Measurements from ENCODE around the gene PLGRKT. TPM values are rescaled to one million over a fixed set of nuclear protein-coding genes. Genes with fewer than 3 reads are reported as not detected.

The PLGRKT gene
- total and polyA plus RNA-seq, 5 experiments from 2014 or later, result 19.0 to 60.3 (median 45.2) TPM

DNA sequence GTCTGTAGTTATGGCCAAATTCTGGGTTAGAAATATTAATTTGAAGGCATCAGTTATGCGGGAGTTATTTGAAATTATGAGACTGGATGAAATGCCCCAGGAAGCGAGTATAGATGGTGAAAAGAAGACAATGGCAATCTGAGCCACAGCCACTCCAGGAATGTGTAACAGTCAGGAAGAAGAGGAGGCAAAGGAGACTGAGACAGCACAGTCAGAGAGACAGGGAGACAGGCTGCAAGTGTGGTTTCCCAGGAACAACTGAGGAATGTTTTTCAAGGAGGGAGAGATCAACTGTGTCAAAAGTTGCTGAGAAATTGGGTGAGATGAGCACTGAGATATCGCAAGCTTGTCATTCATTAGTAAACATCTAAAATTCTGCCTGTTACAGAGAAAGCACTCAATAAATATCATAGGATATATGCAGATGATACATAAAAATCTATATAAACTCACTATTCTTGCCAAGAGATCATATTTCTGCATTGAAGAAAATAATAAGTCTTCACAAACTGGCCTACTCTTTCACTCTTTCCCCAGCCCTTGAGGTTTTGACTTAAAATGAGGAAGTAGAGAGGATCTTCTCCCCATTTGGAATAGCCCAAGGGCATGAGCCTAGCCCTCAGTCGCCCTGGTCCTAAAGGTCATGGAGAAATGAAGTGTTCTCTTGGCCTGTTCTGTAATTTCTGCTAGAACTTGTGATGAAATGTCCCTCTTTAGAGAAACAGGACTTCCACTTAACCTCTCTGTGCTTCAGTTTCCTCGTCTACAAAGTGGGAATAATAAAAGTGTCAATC lies 49.5 kb downstream of the PLGRKT start:
- POLR2A ChIA-PET, result no interaction called here

DNA sequence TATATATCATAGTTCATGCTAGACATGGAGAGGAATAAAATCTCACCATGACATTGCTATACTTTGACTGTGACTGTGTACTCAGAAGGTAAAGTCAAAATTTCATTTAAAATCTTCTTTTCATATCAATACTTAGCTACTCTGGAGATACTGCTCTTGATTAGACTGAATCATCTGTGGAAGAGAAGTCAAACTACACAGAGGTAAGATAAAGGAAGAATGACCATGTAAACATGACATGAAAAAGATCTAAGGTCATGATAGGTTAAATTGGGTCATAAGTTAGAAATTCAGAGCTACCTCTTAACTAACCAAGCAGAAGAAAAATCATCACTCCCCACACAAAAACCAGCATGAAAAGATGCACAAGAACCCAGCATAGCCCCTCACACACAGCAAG lies 53.3 kb downstream of the PLGRKT start:
- Mint-ChIP-seq H3K4me1 (peaks cover 11 to 25% (median 23%) of the 10 kb centered on the region in 4 donors), H3K27me3 (no peaks in the 10 kb centered on the region), H3K4me3 (no peak overlapping the region), H3K36me3 (peaks cover 12 to 27% (median 15%) of the 10 kb centered on the region in 3 donors), H3K9me3 (no peaks in the 10 kb centered on the region), H3K27ac (peak overlapping the region in 4 of 10 donors; percentile 1 to 34 (median 16))
- no peak for ATAC-seq
- POLR2A ChIA-PET, result no interaction called here
- no peak for DNase-seq

More for the DNA sequence above, 49.5 kb downstream of the PLGRKT start:
- Mint-ChIP-seq H3K27ac (peak overlapping the region in 3 of 10 donors; percentile 14 to 33 (median 27)), H3K27me3 (no peaks in the 10 kb centered on the region), H3K4me3 (no peak overlapping the region), H3K9me3 (no peaks in the 10 kb centered on the region), H3K36me3 (peaks cover 0 to 3% (median 0%) of the 10 kb centered on the region in 3 donors), H3K4me1 (peaks cover 15 to 29% (median 22%) of the 10 kb centered on the region in 4 donors)
- no peak for ATAC-seq
- DNase-seq, result no peak

DNA sequence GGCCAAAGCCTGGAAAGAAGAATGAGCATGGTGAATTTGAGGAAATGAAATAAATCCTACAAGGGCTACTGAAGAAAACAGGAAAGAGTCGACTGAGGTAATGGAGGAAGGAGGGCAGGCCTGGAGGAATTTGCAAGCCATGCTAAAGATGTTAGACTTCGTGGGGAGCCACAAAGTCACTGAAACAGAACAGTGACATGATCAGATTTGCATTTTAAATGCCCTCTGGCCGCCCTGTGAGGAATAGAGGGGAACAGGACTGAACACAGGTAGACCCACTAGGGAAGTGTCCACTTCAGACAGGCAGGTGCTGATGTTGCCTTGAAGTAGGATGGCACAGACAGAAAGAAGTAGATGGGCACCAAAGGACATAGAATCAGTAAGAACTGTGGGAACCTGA lies 55.2 kb downstream of the PLGRKT start:
- no peak for DNase-seq
- Mint-ChIP-seq H3K4me3 (no peak overlapping the region), H3K27ac (peak overlapping the region in 1 of 10 donors; percentile 1), H3K9me3 (no peaks in the 10 kb centered on the region), H3K27me3 (no peaks in the 10 kb centered on the region), H3K36me3 (peaks cover 12 to 29% (median 17%) of the 10 kb centered on the region in 3 donors), H3K4me1 (peaks cover 4 to 17% (median 13%) of the 10 kb centered on the region in 4 donors)
- ATAC-seq, result no peak
- POLR2A ChIA-PET, result no interaction called here

DNA sequence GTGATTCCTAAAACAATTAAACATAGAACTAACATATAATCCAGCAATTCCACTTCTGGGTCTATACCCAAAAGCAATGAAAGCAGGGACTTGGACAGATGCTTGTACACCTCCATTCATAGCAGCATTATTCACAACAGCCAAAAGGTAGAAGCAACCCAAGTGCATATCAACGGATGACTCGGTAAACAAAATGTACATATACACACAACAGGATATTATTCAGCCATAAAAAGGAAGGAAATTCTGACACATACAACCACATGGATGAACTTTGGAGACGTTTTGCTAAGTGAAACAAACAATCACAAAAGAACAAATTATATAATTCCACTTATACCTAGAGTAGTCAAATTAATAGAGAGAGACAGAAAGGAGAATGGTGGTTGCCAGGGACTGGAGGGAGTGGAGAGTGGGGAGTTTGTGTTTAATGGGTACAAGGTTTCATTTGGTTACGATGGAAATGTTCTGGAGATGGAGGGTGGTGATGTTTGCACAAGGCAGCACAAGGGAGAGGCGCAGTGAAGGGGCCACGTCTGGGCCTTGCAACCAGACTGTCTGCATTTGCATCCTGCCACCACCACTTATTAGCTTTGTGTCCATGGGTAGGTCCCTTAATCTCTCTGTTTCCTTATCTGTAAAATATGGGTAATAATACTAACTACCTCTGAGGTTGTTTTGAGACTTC lies 61.8 kb downstream of the PLGRKT start:
- Mint-ChIP-seq H3K27ac (peak overlapping the region in 5 of 10 donors; percentile 6 to 61 (median 27)), H3K27me3 (no peaks in the 10 kb centered on the region), H3K4me1 (peaks cover 19 to 33% (median 21%) of the 10 kb centered on the region in 4 donors), H3K4me3 (no peak overlapping the region), H3K9me3 (no peaks in the 10 kb centered on the region), H3K36me3 (peaks cover 9 to 23% (median 10%) of the 10 kb centered on the region in 3 donors)
- ATAC-seq, result no peak
- DNase-seq, result no peak
- POLR2A ChIA-PET, result no interaction called here

DNA sequence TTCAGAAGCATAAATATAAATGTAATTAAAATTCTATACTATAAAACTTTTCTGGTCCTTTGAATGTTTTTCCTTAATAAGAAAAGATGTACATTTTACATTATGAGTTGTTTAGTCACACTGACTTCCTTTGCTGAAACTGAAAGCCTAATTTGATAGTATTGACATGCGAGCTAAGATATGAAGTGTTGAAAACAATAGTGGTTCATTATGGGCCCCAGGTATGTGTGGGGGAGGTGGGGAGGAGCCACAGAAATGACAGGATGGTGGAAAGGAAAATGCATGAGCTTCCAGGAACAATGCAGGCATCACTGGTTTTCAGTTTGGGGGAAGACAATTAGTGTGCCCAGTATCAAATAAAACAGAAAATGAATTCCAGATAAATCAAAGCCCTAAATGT lies 62.6 kb downstream of the PLGRKT start:
- ATAC-seq (no peak), DNase-seq (no peak)
- peaks cover 5 to 19% (median 6%) of the 10 kb centered on the region in 3 donors for H3K36me3 Mint-ChIP-seq
- no peaks in the 10 kb centered on the region for H3K27me3 Mint-ChIP-seq
- H3K9me3 Mint-ChIP-seq, result no peaks in the 10 kb centered on the region
- H3K4me1 Mint-ChIP-seq, result peaks cover 19 to 33% (median 21%) of the 10 kb centered on the region in 4 donors
- peak overlapping the region in 2 of 10 donors; percentile 48 to 64 for H3K27ac Mint-ChIP-seq
- POLR2A ChIA-PET, result no interaction called here
- no peak overlapping the region for H3K4me3 Mint-ChIP-seq

DNA sequence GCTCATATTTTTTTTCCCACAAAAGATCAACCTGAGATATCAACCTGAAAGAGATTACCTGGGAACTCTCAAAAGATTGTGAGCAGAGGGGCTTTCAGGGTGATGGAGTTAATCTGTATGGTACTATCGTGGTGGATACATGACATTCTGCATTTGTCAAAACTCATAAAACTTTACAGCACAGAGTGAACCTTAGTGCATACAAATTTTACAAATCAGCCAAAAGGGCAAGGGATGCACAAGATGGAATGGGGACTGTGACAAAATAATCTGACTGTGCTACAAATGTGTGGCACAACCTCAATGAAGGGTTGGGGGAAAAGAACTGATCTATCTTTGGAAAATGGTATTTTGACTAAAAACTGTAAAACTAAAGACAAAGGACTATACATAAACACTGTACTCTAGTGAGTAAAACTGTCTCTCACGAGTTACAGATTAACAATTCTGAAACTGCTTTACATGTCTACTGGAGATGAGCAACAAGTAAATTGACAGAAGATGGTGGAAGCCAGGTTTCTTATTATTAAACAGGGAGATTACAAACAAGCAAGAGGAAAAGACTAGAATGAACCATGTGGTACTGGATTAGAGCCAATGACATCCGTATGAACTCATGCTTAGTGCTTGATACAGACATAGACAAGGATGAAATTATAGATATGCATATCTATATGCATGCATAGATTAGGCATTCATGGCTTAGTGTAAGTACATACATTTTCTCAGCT lies 73.3 kb downstream of the PLGRKT start:
- POLR2A ChIA-PET, result no interaction called here
- Mint-ChIP-seq H3K9me3 (peaks cover 0 to 7% (median 3%) of the 10 kb centered on the region in 9 donors), H3K27me3 (no peaks in the 10 kb centered on the region), H3K4me3 (no peak overlapping the region), H3K36me3 (peaks cover 7 to 36% (median 9%) of the 10 kb centered on the region in 3 donors), H3K27ac (no peak overlapping the region), H3K4me1 (peaks cover 0 to 12% (median 8%) of the 10 kb centered on the region in 4 donors)
- ATAC-seq (no peak), DNase-seq (no peak)

DNA sequence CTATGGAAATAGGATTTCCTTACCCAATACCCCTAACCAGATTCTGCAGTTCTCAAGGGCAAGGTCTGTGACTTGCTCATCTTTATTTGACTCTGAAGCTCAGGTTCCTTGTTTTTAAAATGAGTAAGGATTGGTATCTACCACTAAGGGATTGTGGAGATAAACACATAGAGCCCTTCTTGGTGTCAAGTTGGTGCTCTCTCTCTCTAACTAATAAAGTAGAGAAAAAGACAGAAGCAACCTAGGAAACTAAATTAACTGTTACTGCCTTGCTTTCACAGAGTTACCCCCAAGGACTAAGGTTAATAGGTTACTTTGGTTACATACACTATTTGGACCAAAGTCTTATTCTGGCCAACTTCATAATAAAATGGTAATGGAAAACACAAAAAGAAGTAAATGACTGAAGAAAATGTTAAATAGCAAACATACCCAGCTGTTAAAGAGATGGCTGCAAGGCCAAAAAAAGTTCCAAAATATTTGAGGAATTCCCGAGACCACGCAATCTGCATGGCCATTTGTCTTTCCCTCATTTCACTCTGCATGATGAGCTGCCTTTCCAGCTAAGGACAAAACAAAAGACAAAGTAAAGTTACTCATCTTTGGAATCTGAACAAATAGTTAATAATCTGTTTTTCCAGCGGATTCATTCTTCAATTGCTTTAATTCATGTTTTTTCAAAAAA lies 76.3 kb downstream of the PLGRKT start:
- Mint-ChIP-seq H3K36me3 (peaks cover 20 to 38% (median 23%) of the 10 kb centered on the region in 3 donors), H3K4me3 (no peak overlapping the region), H3K27me3 (no peaks in the 10 kb centered on the region), H3K9me3 (peaks cover 0 to 7% (median 0%) of the 10 kb centered on the region in 9 donors), H3K4me1 (peaks cover 0 to 9% (median 2%) of the 10 kb centered on the region in 4 donors), H3K27ac (no peak overlapping the region)
- ATAC-seq (no peak), DNase-seq (no peak)
- POLR2A ChIA-PET, result no interaction called here

DNA sequence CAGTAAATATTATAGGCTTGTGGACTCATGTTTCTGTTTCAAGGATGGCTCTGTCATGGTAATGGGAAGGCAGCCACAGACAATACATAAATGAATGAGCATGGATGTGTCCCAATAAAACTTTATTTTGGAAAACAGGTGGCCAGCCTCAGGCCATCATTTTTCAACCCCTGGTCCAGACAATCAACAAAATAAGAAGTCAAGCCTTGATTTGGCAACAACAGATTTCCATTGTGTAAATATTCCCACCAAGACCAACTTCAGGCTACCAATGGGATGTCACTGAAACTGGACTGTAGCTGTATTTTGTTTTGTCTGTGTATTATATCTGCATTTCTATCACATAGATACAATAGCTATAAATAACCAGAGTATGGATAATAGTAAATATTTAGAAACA lies 77.4 kb downstream of the PLGRKT start:
- Mint-ChIP-seq H3K27me3 (no peaks in the 10 kb centered on the region), H3K4me1 (peaks cover 0 to 9% (median 3%) of the 10 kb centered on the region in 4 donors), H3K27ac (no peak overlapping the region), H3K36me3 (peaks cover 20 to 42% (median 23%) of the 10 kb centered on the region in 3 donors), H3K4me3 (no peak overlapping the region), H3K9me3 (peaks cover 0 to 7% (median 0%) of the 10 kb centered on the region in 9 donors)
- POLR2A ChIA-PET, result no interaction called here
- no peak for ATAC-seq
- DNase-seq, result no peak

DNA sequence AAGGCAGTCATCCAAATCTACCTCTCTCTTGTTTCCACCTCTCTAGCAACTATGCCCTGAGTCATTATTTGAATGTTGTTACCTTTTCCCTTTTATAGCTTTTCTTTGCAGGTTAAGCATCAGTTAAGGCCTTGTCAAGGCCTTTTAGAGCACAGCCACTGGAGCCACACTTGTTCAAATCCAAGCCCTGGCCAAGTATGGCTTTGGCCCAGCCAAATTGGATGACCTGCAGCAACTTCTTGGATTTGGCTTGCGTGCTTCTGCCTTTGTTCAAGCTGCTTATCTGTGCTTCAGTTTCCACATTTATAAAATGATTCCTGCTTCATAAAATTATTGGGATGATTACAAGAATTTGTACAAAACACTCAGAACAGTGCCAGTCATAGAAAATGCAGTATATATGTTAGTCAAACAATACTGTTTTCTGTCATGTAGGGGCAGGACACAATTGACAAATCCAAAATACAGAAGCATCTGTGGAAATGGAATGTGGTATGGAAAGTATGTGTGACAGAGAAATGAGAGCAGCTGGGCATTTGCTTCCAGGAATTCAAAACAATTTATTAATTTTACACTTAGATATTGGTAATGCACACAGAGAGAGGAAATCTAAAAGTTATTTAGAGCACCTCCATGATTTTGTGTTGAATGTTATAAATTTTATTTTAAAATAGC lies 80.2 kb downstream of the PLGRKT start:
- Mint-ChIP-seq H3K4me1 (peaks cover 16 to 18% (median 18%) of the 10 kb centered on the region in 4 donors), H3K27ac (peak overlapping the region in 2 of 10 donors; percentile 27 to 80), H3K9me3 (peaks cover 0 to 9% (median 0%) of the 10 kb centered on the region in 9 donors), H3K36me3 (peaks cover 20 to 35% (median 23%) of the 10 kb centered on the region in 3 donors), H3K27me3 (no peaks in the 10 kb centered on the region), H3K4me3 (no peak overlapping the region)
- no peak for ATAC-seq
- POLR2A ChIA-PET, result no interaction called here
- no peak for DNase-seq

DNA sequence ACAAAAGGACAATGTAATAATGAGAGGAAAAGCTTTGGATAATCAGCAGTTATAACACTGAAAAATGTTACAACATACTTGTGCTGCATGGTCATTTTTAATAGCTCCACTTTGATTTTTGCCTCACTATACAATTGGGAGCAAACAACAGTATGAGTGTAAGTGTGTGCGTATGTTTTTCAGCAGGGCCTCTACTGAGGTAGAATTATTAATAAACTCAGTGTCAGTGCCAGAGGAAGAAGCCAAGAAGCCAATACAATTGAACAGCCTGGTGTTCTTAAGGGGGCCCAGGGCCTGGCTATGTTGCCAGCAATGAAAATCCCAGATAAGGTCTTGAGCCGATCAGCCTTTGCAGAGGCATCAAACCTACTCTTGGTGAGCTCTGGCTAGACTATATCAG lies 81.9 kb downstream of the PLGRKT start:
- ATAC-seq, result no peak
- peak overlapping the region in 2 of 10 donors; percentile 6 to 20 for H3K27ac Mint-ChIP-seq
- no peaks in the 10 kb centered on the region for H3K27me3 Mint-ChIP-seq
- H3K36me3 Mint-ChIP-seq, result peaks cover 15 to 30% (median 22%) of the 10 kb centered on the region in 3 donors
- POLR2A ChIA-PET, result no interaction called here
- peaks cover 0 to 9% (median 3%) of the 10 kb centered on the region in 9 donors for H3K9me3 Mint-ChIP-seq
- DNase-seq, result no peak
- peaks cover 21 to 36% (median 34%) of the 10 kb centered on the region in 4 donors for H3K4me1 Mint-ChIP-seq
- H3K4me3 Mint-ChIP-seq, result no peak overlapping the region

DNA sequence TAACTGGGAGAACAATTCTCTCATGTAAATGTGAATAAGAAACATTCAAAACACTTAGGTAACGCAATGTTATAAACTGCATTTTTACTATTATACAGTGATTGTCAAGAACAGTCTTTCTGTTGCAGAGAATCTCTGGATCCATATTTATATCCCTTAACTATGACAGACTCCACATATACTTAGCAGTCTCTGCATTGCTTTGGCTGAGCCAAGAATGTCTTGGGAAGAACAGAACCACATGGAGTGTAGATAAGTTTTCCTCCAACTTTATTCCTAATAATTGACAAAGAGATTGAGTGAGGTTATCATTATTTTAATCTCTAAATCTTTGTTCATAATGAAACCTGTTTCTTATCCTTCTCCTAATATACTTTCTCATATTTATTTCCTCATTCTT lies 82.5 kb downstream of the PLGRKT start:
- Mint-ChIP-seq H3K27ac (peak overlapping the region in 3 of 10 donors; percentile 43 to 63 (median 45)), H3K4me3 (no peak overlapping the region), H3K4me1 (peaks cover 22 to 41% (median 40%) of the 10 kb centered on the region in 4 donors), H3K27me3 (no peaks in the 10 kb centered on the region), H3K9me3 (peaks cover under 1 to 9% (median 3%) of the 10 kb centered on the region in 9 donors), H3K36me3 (peaks cover 15 to 27% (median 19%) of the 10 kb centered on the region in 3 donors)
- no peak for ATAC-seq
- no peak for DNase-seq
- POLR2A ChIA-PET, result no interaction called here

Data from naive thymus-derived CD8-positive, alpha-beta T cell (primary cell).